NCI-H460 (cell line): ENCODE measurements around the gene DDX5. TPM values are rescaled to one million over a fixed set of nuclear protein-coding genes. Genes with fewer than 3 reads are reported as not detected.
"Not testable (repeated sequence)": the region's sequence is repeated elsewhere in the genome, so short reads cannot be mapped to it uniquely, and the experiment has no call there.

Source experiments
- DNase-seq: peaks from one replicate; pipeline ENCODE4 v3.0.0-alpha.2; 2016; ENCODE audit warnings: low read depth; ENCODE audit errors: extremely low read depth
- total RNA-seq: library from RNA; depleted of rRNA; stranded (reverse); fragments of >200 nt; shearing (Covaris generic); gene quantifications from 2 replicates; pipeline ENCODE4 v1.2.3, GENCODE V29; 2014

DDX5 gene
- total RNA-seq, 1 experiment from 2014 or later: 498 TPM

DNA sequence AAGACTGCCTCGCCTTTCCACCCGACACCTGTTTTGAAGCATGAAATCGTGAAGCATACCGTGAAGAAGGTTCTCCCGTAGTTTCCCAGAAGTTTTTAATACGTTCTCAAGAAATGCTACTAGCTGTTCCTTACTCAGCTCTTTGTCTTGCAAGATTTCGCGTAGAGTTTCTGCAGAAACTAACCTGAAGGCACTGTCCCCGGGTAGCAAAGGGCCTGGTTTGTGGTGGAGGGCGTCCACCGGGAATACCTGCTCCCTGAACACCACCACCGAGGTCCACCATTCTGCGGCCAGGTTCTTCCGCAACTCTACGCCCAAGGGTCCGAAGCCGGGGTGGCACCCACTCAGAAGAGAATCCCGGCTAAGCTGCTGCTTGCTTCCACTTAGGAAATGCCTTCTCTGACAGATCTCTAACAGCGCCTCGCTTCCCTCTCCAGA lies 9.7 kb downstream of the DDX5 start:
- no peak for DNase-seq

DNA sequence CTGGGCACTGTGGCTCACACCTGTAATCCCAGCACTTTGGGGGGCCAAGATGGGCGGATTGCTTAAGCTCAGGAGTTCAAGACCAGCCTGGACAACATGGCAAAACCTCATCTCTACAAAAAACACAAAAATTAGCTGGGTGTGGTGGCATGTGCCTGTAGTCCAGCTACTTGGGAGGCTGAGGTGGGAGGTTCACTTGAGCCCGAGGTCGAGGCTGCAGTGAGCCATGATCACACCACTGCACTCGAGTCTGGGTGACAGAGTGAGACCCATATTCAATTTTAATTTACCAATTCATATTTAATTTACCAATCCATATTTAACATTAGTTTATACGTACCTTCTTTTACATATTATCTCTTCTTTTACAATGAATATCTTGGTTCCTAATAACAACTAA lies 10.8 kb downstream of the DDX5 start:
- DNase-seq: not testable (repeated sequence)

DNA sequence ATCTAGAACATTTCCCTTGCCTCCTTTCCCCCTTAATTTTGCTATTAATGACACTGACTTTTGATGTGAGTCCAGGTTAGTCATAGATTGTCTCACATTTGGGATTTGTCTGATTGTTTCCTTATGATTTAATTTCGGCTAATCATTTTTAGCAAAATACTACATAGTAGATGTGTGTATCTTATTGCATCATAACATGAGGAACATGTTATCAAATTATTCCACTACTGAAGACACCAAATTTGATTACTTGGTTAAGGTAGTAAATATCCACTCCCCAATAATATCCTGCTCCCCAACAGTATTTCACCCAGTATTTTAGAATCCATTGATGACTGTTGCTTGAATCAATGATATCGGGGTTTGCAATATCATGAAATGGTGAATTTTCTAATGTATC lies 12.0 kb downstream of the DDX5 start:
- DNase-seq: no peak

DNA sequence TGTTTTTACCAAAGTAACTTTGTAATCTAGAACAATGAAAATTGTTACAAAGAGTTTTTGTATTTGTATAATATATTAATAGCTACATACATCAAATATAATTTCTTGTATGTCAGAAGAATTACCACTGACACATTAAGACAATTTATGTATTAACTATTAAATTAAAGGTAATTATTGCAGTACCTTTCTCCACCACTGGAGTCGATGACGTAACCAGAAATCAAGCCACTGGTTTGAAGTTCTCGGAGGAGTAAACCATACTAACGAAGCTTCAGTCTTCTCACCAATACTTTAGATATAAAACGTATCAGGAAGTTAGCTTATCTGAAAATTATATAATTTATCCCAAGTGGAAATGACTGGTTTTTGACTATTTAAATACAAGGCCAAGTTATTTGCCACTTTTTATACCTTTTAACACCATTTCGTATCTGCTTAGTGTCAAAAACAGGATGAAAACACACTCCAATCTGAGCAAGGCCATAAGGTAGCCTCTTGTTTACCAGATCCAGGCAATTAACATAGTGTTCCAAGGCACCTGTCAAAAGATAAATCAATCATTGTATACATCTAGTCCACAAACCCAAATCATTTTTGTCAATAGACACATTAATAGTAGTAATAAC lies 13.5 kb downstream of the DDX5 start:
- DNase-seq: no peak

DNA sequence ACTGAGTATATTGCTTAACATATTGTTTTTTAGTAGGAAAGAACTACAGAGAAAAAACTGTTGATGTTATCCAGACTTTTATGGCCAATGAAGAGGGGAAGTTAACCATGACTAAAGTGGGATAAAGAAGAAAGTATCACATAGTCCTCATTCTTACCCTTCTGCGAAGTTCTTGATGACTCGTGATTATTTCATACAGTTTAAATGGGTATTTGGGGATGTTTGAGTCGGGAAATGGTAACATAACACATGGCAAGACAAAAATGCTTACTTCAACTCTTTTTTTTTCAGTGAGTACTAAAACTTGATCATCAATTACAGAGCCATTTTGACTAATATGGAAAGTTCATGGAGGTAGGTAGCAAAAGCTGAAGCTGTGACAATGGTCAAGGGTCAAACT lies 14.1 kb downstream of the DDX5 start:
- DNase-seq: no peak

DNA sequence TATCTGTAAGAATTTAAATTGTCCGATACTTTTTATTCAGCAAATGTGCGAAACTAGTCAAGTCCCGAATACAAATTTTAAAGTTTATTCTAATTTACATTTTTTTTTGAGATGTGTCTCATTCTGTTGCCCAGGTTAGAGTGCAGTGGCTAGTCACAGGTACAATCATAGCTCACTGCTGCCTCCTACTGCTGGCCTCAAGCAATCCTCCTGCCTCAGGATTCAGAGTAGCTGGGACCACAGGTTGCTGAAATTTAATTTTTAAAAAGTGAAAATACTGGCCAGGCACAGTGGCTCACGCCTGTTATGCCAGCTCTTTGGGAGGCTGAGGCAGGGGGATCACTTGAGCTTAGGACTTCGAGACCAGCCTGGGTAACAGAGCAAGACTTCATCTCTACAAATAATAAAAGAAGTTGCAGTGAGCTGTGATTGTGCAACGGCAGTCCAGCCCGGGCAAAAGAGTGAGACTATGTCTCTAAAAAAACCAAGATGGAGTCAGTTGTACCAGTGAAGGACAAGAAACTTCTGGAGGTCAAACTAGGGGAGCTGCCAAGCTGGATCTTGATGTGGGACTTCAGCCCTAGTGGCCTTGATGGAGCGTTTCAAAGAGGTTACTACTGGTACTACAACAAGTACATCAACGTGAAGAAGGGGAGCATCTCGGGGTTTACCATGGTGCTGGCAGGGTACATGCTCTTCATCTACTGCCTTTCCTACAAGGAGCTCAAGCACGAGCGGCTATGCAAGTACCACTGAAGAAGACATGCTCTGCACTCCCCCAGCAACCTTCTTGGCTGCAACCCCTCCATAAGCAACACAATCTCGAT lies 14.8 kb downstream of the DDX5 start:
- DNase-seq: no peak

DNA sequence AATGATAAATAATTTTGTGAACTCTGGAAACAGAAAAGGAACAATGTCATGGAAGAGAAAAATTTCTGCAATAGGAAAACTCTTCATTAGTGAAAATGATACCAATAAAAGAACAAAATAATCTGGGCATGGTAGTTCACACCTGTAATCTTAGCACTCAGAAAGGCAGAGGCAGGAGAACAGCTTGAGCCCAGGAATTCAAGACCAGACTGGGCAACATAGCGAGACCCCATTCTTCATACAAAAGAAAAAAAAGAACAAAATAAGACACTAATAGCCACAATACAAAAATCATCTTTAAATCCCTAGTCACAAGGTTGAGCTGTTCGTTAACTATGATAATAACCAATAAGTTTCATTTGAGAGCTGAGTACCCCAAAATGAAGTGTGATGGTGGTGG lies 17.8 kb downstream of the DDX5 start:
- DNase-seq: no peak

DNA sequence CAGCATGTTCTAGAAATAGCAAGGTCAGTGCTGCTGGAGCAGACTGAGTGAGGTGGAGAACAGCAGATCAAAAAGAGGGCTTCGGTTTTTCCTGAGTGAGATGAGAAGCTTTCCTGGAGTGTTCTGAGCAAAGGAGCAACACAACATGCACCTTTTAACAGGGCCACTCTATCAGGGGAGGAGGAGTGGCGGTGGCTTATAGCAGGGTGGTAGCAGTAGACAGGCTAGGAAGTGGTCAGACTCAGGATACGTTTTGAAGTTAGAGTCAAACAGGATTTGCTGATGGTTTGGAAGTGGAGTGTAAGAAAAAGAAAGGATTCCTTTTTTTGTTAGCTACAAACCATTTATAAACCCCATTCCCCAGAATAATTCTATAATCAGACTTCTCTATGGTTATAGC lies 21.7 kb downstream of the DDX5 start:
- DNase-seq: no peak

DNA sequence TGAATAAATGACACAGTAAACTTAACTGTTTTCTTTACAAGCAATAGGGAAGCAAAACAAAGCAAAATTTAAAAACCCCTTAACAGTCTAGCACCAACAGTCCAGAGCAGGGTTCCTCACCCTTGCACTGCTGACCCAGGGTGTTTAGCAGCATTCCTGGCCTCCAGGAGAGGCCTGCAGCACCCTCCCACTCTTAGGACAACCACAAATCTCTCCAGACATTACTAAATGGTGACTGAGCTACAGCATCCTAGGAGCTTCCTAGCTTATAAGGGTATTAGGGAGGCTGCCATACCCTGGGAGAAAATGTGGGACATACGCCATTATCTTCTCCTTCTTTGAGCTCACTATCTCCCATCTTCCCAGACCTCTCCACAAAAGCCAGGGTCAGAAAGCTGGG lies 25.1 kb downstream of the DDX5 start:
- DNase-seq: no peak

DNA sequence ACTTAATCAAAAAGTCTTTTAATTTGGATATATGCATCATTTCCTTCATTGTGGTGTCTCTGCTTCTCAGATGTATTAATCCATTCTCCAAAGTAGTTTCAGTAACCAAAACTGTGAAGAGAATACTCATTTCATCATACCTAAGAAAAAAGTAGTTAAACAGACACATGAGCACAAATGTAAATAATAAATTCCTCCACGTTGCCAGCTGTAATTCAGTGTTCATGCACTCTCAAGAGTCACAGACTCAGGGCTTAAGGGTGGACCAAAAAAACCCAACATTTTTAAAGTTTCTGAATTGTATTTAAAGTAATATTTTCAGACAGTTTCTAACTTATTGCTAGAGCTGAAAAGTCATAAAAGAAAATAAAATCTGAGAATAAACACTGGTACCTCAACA lies 28.2 kb downstream of the DDX5 start:
- DNase-seq: no peak

DNA sequence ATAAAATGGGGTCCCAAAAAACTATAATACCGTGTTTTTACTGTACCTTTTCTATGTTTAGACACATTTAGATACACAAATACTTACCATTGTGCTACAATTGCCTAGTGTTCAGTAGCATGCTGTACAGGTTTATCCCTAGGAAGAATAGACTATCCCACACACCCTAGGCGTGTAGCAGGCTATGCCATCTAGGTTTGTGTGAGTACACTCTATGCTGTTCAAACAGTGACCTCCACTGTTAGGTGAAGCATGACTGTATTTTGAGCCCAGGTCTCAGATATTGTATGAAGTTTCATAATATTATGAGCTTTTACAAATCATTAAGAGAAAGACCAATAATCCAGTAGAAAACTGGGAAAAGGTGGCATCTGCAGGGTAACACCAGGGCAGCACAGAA lies 33.5 kb downstream of the DDX5 start:
- DNase-seq: no peak

DNA sequence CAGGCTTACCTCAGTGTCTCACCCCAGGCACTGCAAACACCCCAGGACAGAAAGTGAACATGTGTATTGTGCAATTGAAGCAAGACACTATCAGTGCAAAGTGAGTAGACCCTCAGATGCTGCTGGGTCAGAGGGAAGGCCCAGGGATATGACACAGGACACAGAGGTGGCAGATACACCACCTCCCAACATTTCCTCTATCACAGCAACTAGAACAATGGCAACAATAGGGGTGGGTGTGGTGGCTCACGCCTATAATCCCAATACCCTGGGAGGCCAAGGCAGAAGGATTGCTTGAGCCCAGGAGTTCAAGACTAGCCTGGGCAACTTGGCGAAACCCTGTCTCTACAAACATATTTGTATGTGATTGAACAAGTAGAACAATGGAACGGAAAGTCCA lies 34.6 kb downstream of the DDX5 start:
- no peak for DNase-seq

DNA sequence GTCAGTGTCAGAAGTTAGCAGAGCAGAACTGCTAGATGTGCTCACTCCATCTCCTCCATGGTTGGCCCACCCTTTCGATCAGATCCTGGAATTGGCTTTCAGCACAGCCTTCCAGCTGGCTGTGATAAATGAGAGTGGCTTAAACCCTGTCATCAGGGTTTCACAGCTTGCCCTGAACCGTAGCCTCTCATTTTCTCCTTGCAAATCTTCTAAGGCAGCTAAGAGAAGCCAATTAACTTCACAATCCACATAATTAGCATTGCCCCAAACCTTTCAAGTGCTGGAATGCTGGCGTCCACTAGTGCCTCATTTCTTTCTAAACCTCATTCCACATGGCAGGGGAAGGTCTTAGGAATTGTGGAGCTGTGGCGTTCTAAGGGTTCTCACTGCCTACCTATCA lies 35.5 kb downstream of the DDX5 start:
- no peak for DNase-seq

DNA sequence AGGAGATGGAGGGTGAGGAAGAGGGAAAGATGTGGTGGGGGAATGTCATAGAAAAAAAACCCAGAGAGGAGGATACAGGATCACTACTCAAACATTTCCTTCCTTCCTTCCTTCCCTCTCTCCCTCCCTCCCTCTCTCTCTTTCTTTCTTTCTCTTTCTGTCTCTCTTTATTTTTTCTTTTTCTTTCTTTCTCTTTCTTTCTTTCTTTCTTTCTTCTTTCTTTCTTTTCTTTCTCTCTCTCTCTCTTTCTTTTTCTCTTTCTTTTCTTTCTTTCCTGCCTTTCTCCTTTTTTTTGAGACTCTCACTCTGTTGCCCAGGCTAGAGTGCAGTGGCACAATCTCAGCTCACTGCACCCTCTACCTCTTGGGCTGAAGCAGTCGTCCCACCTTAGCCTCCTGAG lies 39.3 kb downstream of the DDX5 start:
- not testable (repeated sequence) for DNase-seq

DNA sequence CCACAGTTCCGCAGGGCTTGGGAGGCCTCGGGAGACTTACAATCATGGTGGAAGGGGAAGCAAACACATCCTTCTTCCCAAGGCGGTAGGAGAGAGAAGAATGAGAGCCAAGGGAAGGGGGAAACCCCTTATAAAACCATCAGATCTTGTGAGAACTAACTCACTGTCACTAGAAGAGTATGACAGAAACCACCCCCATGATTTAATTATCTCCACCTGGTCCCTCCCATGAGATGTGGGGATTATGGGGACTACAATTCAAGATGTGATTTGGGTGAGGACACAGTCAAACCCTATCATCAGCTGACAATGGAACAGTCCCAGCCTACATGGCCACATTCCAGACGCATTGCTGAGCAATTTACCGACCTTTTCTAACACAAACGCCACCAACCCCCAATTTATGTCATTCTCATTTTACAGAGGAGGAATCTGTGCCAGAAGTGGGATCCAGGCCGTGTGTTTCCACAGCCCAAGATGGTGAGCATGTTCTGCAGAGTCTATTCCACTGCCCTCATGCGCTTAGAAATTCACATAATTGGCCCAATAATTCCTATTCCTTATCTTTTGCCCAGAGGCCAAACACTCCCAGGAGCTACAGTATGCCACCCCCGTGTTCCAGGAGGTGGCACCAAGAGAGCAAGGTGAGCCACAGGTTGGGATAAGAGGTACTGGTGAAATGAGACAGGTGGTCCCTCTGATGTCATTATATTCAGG lies 39.9 kb downstream of the DDX5 start:
- no peak for DNase-seq

DNA sequence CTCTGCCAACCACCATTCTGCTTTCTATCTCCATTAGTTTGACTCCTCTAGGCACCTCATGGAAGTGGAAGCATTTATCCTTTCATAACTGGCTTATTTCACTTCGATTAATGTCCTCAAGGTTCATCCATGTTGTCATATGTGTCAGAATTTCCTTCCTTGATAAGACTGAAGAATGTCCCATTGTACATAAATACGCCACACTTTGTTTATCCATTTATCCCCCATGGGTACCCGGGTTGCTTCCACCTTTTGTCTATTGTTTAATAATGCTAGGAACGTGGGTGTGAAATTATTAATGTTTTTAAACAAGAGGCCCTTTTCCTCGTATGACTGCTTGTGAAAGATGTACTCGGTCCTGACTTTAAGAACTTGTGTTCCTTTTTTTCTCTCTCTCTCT lies 44.3 kb downstream of the DDX5 start:
- DNase-seq: no peak

DNA sequence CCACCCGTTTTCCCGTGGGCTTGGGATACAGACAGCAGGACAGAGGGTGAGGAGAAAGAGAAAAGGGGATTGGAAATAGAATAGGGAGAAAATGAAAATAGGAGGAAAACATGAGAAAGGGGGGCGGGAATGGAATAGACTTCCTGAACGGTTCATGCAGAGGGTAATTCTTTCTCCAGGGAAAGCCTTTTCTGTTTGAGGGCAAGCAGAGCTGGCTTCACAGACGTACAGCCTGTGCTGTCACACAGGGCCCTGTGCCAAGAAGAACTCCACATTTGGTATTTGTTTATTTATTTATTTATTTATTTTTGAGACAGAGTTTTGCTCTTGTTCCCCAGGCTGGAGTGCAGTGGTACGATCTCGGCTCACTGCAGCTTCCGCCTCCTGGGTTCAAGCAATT lies 45.1 kb downstream of the DDX5 start:
- no peak for DNase-seq

DNA sequence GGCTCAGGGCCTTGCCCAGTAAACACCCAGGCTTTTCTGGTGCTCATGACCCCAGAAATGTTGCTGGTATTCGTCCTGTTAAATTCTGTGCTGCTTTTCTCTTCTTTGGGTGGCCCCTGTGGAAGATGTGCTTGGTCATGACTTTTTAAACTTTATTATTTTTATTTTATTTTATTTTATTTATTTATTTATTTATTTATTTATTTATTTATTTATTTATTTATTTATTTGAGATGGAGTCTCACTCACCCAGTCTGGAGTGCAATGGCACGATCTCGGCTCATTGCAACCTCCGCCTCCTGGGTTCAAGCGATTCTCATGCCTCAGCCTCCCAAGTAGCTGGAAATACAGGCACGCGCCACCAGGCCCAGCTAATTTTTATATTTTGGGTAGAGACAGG lies 46.3 kb downstream of the DDX5 start:
- not testable (repeated sequence) for DNase-seq

DNA sequence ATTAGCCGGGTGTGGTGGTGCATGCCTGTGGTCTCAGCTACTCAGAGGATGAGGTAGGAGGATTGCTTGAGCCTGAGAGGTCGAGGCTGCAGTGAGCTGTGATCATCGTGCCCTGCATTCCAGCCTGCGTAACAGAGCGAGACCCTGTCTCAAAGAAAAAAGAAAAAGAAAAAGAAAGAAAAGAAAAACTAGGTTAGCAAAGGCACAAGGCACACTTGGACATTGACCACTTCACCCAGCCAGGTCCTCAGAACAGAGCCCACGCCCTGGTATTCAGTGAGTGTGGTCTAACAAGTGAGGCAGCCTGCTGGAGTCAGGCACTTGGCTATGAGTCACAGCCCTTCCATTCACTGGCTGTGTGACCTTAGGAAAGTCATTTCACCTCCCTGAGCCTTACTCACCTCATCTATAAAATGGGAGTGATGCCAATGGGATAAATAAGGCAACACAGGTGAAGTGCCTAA lies 46.8 kb downstream of the DDX5 start:
- DNase-seq: no peak

DNA sequence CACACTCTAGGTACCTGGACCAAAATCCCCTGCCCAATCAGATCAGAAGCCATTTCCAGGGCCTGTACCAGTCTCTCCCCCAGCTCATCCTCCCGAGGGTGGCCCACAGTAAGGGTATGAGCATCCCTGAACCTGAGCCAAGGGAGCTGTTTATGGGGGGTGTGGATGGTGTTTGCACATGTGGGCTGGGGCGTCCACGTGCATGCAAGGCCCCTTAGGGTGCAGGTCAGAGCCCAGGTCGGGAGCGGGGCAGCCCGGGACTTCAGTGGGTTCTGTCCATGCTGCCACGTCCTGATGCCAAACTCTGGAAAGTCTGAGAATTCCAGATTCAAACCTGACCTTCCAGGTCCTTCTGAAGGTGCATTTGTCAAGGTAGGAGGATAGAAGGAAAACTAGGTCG lies 47.3 kb downstream of the DDX5 start:
- DNase-seq: no peak

DNA sequence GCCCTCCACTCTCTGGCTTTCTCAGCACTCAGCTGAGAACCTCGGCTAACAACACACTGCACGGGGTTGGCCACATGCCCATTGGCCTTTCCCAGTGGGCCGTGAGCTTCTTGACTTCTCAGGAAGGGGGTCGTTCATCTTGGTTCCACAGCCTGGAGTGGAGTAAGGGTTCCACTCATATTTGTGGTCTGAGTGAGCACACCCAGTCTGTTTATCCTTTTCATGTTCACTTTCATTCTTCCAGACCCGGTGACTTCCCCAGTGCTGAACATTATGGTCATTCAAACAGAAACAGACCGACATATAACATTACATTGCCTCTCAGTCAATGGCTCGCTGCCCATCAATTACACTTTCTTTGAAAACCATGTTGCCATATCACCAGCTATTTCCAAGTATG lies 48.9 kb downstream of the DDX5 start:
- DNase-seq: no peak
